Activated CD4-positive, alpha-beta T cell treated with anti-CD3 and anti-CD28 coated beads, Interleukin-2, amount 50 U/mL, for 16 hours (primary cell): ENCODE data around the gene ENTPD6.
"Not testable (repeated sequence)": the region's sequence is repeated elsewhere in the genome, so short reads cannot be mapped to it uniquely, and the experiment has no call there.

Experiments used
- DNase-seq: peaks from one replicate; pipeline ENCODE4 v3.0.0-alpha.2; 2020

Gene ENTPD6

DNA sequence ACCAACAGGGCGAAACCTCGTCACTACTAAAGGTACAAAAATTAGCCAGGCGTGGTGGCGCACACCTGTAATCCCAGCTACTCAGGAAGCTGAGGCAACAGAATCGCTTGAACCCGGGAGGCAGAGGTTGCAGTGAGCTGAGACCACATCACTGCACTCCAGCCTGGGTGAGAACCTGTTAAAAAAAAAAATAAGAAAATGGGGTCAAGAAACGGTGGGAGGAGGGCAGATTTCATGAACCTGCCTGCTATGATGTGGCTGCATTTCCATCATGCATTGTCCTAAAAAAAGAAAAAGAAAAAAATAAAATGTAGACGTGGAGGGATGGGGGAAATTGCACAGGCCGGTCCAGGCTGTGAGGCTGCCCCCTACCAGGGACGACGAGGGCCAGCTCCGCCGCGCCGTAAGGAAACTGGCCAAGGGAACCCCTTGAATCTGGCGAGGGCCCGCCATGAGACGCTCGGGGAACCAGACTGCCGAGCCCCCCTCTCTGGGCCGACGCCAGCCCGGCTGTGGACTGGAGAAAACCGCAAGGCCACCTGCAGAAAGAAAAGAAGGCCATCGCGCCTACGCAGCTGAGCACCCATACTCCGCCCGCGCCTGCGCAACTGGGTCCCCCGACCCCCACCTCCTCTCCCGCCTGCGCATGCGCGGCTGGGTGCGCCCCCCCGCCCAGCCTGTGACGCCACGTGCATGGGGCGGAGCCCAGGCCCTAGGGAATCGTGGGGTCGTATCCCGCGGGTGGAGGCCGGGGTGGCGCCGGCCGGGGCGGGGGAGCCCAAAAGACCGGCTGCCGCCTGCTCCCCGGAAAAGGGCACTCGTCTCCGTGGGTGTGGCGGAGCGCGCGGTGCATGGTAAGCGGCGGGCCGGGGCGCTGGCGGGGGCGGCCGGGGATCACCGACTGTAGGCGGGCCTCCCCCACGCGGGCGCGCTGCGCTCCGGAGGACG, at the start of gene ENTPD6:
Gene ENTPD6, plus strand, starts transcription at position 699 of the 948 bp plus-strand sequence. CDS start 10,825 bp downstream, outside the sequence.
- DNase-seq, result peak; percentile 93

DNA sequence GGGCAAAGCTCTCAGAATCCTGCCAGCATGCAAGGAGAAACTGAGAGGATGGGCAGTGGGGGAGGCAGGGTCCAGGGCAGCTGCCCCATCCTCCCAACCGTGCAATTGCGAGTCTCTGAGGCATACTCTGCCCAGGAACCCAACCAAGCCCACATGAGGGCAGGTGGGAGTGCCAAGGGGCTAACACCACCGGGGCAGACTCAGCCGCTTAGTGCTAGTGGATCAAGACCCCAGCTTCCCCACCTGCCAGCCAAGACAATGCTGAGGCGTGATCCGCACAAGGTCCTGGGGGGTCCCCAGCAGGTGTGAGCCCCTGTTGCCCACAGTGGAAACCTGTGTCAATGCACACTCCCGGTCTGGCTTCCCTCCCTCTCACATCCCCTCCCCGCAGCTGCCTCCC, 48.5 kb upstream of the ENTPD6 start:
- DNase-seq, result no peak

DNA sequence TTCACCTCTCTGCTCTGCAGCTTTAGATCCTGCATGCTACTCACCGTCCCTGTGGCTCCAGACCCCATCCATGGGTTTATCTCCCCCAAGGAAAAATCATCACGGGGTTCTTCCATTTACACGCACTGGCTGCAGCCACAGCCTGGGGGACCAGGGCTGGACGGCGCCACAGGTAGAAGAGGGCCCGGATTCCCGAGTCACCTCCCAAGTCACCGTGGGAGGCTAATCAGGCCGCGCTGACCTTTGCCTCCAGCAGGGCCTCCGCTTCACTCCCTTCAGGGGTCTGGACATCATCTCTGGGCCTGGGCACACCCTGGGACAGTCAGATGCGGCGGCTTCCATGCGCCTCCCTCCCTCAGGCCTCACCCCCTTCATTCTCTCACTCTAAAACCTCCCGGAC, 47.8 kb upstream of the ENTPD6 start:
- DNase-seq, result no peak

DNA sequence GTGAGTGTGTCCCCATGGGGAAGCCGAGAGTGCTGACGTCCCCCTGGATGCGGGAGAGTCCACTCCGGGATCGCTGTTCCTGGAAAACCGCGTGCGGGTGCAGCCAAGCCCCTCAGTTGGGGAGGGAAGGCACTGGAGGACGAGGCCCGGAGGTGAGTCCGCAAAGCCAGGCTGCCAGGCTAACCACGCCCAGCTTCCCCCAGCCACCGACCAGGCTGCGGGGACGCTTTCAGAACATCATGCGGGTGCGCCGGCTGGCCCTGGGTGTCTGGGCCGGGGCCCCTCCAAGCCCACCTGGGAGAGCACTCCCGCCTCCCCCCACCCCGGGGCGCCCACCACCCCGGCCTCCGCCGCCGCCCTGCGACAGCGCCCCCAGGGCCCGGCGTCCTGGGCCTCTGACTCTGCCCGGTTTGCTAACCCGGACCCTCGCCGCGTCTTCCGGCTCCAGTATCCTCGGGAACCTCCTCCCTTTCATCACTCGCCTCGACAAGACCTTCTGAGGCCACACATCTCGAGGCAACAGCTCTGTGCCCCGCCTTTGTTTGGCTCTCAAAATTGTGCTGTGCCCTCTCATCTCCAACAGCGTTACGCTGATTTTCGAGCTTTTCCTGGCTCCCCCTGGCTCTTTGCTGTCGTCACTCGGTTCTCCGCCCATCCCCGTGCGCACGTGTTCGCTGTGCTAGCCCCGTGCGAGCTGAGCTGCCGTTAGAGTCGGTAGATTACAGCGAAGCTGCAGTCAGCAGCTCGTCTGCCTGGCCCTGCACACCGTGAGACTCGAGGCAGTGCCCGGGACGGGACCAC, 47.1 kb upstream of the ENTPD6 start:
- DNase-seq, result peak; percentile 46

DNA sequence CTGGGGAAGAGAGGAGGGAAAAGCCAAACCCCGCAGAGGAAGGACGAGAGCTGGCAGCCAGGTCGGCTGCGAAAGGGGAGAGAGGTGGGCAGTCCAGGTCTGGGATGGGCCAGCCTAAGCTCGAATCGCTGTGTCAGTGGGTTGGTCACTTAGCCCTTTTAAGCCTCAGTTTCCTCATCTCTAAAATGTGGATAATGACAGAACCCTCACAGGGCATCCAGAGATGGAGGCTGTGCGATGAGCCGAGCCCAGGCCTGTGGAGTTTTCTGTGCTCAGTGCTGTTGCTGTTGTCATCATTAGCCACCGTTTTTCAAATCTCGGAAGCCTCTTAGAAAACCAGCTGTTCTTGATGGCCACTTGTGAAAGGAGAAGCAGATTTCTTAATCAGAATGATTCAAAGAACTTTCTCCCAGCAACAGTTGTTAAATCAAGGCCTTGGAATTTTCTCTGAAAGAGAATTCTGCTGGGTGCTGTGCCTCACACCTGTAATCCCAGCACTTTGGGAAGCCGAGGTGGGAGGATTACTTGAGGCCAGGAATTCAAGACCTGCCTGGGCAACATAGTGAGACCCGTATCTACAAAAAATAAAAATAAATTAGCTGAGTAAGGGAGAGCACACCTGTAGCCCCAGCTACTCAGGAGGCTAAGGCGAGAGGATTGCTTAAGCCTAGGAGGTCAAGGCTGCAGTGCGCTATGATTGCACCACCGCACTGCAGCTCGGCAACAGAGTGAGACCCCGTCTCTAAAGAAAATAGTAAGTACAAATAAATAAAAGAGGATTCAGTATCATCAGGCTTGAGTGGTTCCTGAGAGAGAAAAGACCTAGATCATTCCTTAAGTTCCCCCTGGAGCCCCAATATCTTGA, 46.3 kb upstream of the ENTPD6 start:
- DNase-seq, result no peak

DNA sequence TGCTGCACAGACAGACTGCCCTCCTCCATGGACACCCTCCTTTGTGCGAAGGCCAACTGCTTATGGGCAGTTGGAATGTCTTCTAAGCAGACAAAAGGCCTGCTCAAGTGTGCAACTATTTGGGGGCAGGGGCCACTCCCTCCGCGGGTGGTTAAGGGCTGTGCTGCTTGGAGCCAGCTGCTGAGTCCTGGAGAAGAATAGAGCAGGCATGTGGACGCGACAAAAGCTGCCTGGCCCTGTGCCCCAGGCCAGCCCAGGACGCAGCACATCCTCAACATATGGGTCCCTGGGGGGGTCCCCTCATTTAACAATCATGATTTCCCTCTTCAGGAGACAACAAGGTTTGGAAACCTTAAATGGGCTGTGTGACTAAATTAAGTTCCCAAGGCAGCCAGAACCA, 45.5 kb upstream of the ENTPD6 start:
- no peak for DNase-seq

DNA sequence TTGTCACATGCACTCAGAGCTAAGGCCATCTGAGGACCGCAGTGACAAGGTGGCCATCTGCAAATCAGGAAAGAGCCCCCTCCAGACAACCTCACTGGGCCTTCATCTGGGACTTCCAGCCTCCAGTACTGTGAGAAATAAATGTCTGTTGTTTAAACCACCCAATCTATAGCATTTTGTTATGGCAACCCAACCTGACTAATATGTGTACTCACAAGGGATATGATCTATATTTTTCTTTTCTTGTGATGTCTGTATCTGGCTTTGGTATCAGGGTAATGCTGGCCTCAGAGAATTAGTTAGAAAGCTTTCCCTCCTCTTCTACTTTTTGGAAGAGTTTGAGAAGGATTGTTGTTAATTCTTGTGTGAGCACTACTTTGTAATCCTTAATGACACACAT, 37.5 kb upstream of the ENTPD6 start:
- peak; percentile 50 for DNase-seq

DNA sequence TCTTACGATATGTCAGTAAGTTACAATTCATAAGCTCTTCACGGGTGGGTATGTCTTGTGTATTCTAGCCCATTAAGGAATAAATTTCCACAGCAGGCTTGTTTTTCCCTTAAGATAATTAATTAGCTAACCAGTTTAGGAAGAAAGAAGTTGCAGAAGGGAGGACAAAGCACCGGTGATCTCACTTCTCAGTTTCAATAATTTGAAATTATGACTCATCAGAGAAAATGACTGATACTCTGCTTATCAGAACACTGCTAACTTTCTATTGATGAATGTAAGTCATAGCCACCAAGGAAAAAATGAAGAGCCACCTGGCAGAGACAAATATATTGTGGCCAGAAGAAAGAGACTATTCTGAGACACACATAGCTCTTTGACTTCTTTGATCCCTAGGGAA, 35.0 kb upstream of the ENTPD6 start:
- peak; percentile 68 for DNase-seq

DNA sequence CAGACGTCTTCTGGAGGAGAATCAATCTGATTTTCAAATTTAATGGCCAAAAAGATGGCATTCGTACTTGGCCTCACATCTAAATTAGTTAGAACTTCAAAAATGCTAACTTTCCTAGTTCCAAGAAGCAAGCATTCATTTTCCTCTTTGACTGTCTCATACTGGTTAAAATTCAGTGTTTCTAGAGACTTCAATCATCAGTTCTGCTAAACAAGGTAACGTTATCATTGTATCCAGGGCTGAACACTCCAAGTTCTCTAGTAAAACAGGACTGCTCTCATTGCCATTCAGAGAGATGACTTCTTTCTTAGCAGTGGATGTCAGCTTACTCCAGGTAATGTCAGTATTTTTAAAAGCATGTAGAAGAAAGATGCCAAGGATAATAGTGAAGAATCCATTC, 34.6 kb upstream of the ENTPD6 start:
- DNase-seq, result no peak

DNA sequence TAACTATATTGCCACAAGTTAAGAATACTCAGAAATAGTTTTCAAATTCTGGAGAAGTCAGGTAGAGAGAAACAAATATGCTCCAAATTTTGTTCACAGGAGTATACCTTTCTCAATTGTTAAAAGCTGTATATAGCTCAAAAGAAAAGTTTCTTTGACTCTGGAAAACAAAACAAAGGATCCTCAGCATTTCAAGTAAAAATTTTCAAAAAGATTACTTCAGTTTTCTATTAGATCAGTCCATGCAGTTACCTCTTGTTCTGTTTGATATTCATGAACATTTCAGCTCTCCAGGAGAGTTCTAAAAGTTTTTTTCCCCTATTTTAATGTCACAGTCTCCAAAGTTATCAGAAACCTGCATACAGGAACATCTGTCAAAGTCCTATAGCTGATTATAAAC, 30.4 kb upstream of the ENTPD6 start:
- DNase-seq, result no peak

DNA sequence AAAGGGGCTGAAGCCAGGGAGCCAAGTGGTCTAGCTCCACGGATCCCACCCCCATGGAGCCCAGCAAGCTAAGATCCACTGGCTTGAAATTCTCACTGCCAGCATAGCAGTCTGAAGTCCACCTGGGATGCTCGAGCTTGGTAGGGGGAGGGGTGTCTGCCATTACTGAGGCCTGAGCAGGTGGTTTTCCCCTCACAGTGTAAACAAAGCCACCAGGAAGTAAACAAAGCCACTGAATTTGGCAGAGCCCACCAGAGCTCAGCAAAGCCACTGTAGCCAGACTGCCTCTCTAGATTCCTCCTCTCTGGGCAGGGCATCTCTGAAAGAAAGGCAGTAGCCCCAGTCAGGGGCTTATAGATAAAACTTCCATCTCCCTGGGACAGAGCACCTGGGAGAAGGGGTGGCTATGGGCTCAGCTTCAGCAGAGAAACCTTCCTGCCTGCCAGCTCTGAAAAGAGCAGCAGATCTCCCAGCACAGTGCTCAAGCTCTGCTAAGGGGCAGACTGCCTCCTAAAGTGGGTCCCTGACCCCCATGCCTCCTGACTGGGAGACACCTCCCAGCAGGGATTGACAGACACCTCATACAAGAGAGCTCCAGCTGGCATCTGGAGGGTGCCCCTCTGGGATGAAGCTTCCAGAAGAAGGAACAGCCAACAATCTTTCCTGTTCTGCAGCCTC, 29.3 kb upstream of the ENTPD6 start:
- not testable (repeated sequence) for DNase-seq

DNA sequence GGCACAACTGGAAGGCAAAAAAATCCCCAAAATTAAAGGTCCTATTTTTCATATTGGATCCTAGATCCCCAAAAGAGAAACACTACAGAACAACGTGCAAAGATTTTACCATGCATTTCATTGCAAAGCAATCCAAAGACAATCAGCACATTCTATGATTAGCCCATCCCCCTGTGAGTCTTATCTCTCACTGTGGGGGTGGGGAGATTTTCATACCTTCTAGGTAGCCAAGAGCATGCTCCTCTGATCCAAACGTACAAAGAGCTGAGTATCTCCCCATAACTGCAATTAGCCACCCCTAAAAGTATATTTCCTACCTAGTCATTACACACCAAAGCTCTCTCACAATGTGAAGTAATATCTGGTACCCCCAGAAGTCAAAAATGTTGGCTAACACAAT, 22.2 kb upstream of the ENTPD6 start:
- DNase-seq, result no peak

DNA sequence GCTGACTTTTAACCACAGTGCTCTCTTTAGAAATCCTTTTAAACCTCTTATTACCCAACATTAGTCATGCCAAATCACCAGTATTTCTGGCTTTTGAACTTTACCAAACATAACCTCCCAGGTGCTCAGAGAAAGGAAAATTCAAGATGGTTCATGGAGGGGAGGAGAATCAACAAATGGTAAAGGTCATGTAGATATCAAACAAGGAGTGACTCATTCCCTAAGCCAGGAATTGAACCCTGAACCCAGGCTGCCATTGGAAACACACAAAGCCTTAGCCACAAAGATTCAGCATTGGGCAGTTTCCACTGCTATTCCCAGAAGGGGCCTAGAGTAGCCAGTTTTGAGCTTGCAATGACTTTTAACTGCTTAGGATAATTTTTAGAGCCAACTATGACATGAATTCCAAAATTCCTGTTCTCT, 21.6 kb upstream of the ENTPD6 start:
- DNase-seq, result no peak

DNA sequence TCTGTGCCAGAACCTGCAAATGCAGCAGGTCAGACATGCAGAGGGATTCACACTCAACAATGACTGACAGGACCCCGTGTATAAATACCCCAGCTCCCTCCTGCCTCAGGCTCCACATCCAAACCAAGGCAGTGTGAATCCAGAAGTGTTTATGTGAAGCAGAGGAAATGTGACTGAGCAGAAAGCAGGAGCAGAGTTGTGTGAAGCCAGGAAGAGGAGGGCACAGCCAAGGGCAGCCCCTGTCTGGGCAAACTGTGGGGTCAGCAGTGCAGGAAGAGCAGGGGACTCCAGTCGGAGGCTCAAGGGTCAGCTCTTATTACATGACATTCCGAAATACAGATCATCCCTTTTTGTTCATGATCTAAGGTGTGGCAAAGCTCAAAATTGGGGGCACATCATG, 19.3 kb upstream of the ENTPD6 start:
- DNase-seq, result no peak

DNA sequence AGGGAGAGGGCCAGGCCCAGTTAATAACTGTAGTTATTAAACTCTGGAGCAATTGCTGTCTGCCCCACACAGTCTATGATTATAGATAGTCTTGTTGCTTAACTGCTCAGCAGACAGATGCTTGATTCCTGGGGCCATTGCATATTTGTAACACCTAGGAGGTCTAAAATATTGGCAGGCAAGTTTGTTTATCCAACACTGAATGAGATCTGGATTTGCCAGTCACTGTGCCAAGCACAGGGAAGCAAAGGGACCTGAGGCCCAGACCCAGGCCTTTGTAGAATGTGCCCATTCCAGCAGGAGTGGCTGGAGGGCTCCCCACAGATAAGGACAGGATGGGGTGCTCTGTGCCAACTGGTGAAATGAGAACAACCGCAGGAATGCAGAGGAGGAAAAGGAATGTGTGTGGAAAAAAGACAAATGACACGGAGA, 17.6 kb upstream of the ENTPD6 start:
- DNase-seq, result no peak

DNA sequence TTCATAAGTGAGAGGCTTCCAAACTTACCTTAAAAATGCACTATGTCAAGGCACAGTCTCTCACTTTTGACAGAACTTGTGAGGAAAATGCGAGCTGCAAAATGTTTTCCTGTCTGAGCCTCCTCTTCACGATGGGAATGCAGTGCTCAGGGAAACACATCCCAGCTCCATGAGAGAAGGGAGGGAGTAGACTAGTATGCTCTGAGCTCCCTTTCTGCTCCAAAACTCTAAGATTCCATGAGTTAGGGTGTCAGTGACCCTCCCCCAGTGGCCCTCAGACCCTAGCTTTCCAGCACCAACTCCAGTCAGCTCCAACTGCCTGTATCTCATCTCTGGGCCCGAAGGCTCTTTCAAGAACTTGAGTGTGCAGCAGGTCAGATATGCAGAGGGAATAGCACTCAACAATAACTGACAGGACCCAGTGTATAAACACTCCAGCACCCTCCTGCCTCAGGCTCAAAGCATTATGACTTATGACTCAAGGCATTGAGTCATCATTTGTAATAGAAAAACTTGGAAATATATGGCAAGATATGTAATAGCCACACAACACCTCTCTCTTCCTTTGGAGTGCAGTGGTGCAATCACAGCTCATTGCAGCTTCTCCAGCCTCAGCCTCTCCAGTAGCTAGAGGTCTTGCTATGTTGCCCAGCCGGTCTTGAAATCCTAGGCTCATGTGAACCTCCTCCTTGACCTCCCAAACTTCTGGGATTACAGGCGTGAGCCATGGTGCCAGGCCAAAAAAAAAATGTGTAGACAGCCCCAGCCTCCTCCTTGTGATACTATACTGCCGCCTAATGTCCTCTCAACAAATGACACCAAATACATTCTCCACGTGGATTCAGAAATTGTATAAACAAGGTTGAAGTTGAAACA, 16.7 kb upstream of the ENTPD6 start:
- peak; percentile 52 for DNase-seq

DNA sequence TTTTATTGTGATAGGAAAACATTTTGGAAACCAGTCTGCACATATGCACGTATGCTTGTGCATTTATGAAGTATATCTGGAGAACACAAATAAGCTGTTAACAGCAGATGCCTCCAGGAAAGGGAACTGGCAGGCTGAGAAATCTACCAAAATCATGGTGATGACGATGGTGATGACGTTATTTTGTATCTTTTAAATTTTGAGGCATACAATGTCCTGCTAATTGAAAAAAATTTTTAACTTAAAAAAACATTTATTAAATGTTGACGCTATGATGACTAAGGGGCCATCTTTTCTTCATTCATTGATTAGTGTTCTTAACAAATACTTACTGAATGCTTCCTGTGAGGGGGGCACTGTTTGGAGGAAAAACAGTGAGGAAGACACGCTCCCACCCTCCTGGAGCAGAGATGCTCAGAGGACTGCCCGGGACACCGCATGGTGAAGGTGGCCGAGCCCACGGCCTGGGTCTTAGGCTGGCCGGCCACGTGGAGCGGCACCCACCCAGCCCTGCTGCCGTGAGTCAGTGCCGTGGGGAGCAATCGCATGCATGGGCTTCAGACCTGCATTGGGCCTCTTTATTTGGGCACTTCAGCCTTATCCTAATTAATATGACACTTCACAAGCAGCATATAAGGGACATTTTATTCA, 15.9 kb upstream of the ENTPD6 start:
- no peak for DNase-seq

DNA sequence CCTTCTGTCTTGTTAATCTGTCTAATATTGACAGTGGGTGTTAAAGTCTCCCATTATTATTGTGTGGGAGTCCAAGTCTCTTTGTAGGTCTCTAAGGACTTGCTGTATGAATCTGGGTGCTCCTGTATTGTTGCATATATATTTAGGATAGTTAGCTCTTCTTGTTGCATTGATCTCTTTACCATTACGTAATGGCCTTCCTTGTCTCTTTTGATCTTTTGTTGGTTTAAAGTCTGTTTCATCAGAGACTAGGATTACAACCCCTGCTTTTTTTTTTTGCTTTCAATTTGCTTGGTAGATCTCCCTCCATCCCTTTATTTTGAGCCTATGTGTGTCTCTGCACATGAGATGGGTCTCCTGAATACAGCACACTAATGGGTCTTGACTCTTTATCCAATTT, 11.1 kb upstream of the ENTPD6 start:
- not testable (repeated sequence) for DNase-seq

DNA sequence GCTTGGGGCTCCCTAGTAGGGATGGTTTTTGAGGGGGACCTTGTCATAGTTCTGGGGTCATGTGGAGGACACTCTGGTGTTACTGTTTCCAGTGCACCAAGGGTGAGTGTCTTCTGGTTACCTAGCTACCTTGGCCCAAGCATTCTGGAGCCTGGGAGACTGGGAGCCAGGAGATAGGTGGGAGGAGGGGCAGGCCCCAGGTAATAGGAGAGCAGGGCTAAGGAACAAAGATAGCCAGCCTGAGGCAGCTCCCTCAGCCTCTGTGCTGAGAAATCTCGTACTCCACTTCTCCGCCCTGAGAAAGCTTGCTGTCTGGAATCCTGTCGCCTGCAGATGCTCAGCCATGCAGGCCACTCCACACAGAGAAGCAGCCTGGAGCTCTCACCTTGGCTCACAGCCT, 8.3 kb upstream of the ENTPD6 start:
- no peak for DNase-seq

DNA sequence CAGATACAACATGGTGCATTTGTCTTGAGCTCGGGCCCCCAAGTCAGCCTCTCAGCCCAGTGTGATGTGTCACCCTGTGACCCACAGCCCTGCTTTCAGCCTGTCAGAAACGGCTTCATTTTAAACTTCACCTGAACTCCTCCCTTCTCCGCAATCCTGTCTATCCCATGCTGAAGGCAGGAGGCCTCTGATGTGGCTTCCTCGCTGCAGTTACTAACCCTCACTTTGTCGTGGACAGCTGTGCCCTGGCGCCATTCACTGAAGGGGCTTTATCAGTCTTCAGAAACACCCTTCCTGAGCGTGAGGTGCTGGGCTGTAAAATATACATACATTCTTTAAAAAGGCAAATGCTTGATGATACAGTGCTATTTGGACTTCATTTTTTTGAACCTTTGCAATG, 7.9 kb upstream of the ENTPD6 start:
- no peak for DNase-seq

DNA sequence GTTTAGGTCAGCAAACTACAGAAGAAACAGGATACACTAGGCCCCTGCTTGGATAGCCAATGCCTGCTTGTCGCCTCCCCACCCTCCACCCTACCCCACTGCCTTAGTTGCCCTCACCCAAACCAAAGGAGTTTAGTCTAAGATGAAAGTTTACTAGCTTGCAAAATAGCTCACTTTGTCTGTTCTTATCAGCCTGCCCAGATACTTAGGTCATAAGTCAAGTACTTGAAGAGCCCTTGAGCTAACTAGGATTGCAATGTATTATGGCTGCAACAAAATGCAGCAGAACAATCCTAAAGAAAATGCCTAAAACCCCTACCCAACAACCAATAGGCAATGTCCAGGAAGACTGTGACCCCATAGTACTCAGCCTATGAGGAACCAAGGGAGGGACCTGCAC, 7.3 kb upstream of the ENTPD6 start:
- no peak for DNase-seq
